Ovary (tissue), 9 donors: ENCODE measurements around the gene SLCO2A1. TPM values are rescaled to one million over a fixed set of nuclear protein-coding genes. Genes with fewer than 3 reads are reported as not detected.

Source experiments
- DNase-seq, 5 donors: peaks; one replicate each; pipeline ENCODE4 v3.0.0-alpha.2; 2019 to 2020
- H3K27ac ChIP-seq, 2 donors: fragments of 200-600 bp; one replicate each; pipeline versions ENCODE4 v1.5.1 to v1.8.0; 2019 to 2022
- H3K27me3 ChIP-seq: fragments of 200-600 bp; one replicate; pipeline ENCODE4 v1.8.0; 2022
- H3K36me3 ChIP-seq: fragments of 200-600 bp; sonication (generic); one replicate; pipeline ENCODE4 v1.5.1; 2019
- H3K4me1 ChIP-seq: one replicate; pipeline ENCODE4 v1.8.1; 2013; ENCODE audit warnings: mild to moderate bottlenecking, moderate library complexity; ENCODE audit not compliant: insufficient read depth
- H3K4me3 ChIP-seq: fragments of 200-600 bp; sonication (generic); one replicate; pipeline ENCODE4 v1.5.1; 2017
- H3K9me3 ChIP-seq, 2 donors: fragments of 200-600 bp in 1 of 2; sonication (generic) in 1 of 2; one replicate each; pipeline versions ENCODE4 v1.5.1 to v1.8.1; 2013 to 2019; ENCODE audit warnings: mild to moderate bottlenecking in 1 of 2, moderate library complexity in 1 of 2
- EP300 ChIP-seq: sonication (generic); formaldehyde crosslinking; IDR thresholded peaks from one replicate; pipeline ENCODE4 v1.6.1; 2017; ENCODE audit warnings: antibody characterized with exemption
- POLR2A ChIP-seq: fragments of 450-650 bp; IDR thresholded peaks from one replicate; pipeline ENCODE4 v1.6.1; 2017; ENCODE audit warnings: antibody characterized with exemption, mild to moderate bottlenecking, moderate library complexity
- WGBS, 3 donors: extraction: QIAGEN DNeasy Blood & Tissue Kit in 1 of 3; methylation state at CpG; one replicate each; pipeline versions ENCODE4 v1.1.5 to v1.1.7; 2013 to 2017; 5-methylcytosine and 5-hydroxymethylcytosine counted together
- intact Hi-C, 4 donors: fragments of 100-400 bp; cut with DNase I; formaldehyde crosslinking; loops; one replicate each; pipeline versions ENCODE4 v1.11.0 to v1.15.1; 2022 to 2023
- polyA plus RNA-seq, 2 donors: library from polyadenylated mRNA; stranded (reverse); fragments of 200-250 nt in 1 of 2; fragments of 350-450 nt in 1 of 2; fragmentation: Illumina TruSeq in 1 of 2; extraction: RNeasy Lipid Tissue Mini Kit (QIAGEN cat#74804) in 1 of 2; gene quantifications; one replicate each; pipeline ENCODE4 v1.2.3, GENCODE V29; 2013 to 2014
- total RNA-seq, 7 donors: library from RNA; depleted of rRNA in 2 of 7; stranded (reverse); fragments of >200 nt in 2 of 7; fragmentation: NEBNext Ultra II Directional in 3 of 7; extraction: Animal tissue kit (Norgen Biotek cat#: 25700) in 3 of 7; gene quantifications; one replicate each; pipeline versions ENCODE4 v1.1.0 to v1.2.4, GENCODE V29; 2016 to 2023
- TF ChIP-seq, protein P1 (sequence below), 3 donors: fragments of 450-650 bp in 2 of 3; fragments of 200-600 bp in 1 of 3; IDR thresholded peaks; one replicate each; pipeline versions ENCODE4 v1.5.1 to v1.8.0; 2016 to 2022; ENCODE audit warnings: antibody characterized with exemption in 3 of 3, mild to moderate bottlenecking in 1 of 3
- donor health status: DM: no; HTN: no; CAD: no; lungs with moderate emphysema.
- donor health status: DM: no; HTN: no; CAD: no.
- donor health status: Bipolar disorder and iron deficiency.
- donor health status: DM: yes; HTN: yes; CAD: no.
- donor health status: DM: no; HTN: no; CAD: no.
- donor health status: DM: yes; HTN: yes; CAD: no.

SLCO2A1 gene
- total and polyA plus RNA-seq, 9 donors = 0.83 to 23.6 (median 3.7) TPM

- H3K4me1 ChIP-seq = no peaks in the 10 kb centered on the region
- intact Hi-C loops = no loop called here
- DNase-seq = no peak
- 86 to 94% (median 93%) methylated on average over 2 of the region's 2 CpGs for WGBS, 3 donors
- no peaks in the 10 kb centered on the region for H3K9me3 ChIP-seq
- TF ChIP-seq POLR2A = no peak
- TF ChIP-seq, protein P1, sequence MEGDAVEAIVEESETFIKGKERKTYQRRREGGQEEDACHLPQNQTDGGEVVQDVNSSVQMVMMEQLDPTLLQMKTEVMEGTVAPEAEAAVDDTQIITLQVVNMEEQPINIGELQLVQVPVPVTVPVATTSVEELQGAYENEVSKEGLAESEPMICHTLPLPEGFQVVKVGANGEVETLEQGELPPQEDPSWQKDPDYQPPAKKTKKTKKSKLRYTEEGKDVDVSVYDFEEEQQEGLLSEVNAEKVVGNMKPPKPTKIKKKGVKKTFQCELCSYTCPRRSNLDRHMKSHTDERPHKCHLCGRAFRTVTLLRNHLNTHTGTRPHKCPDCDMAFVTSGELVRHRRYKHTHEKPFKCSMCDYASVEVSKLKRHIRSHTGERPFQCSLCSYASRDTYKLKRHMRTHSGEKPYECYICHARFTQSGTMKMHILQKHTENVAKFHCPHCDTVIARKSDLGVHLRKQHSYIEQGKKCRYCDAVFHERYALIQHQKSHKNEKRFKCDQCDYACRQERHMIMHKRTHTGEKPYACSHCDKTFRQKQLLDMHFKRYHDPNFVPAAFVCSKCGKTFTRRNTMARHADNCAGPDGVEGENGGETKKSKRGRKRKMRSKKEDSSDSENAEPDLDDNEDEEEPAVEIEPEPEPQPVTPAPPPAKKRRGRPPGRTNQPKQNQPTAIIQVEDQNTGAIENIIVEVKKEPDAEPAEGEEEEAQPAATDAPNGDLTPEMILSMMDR (IDR thresholded peaks at IDR 0.05) = no peak
- TF ChIP-seq EP300 = no peak
- H3K27ac ChIP-seq = no peak overlapping the region
- no peak overlapping the region for H3K4me3 ChIP-seq
- H3K36me3 ChIP-seq = no peaks in the 10 kb centered on the region
- no peaks in the 10 kb centered on the region for H3K27me3 ChIP-seq
Measured at GRCh38 chr3:134076851-134077250, 47.1 kb upstream of the SLCO2A1 start.

GRCh38 chr3:134075846-134076245 is 46.1 kb upstream of the SLCO2A1 start:
- Histone ChIP-seq H3K36me3 (no peaks in the 10 kb centered on the region), H3K9me3 (no peaks in the 10 kb centered on the region), H3K27me3 (no peaks in the 10 kb centered on the region), H3K4me1 (peaks cover 1% of the 10 kb centered on the region), H3K27ac (no peak overlapping the region), H3K4me3 (no peak overlapping the region)
- WGBS, 3 donors = 82 to 91% (median 86%) methylated on average over 6 of the region's 6 CpGs
- no peak for TF ChIP-seq POLR2A
- TF ChIP-seq, protein P1 (IDR thresholded peaks at IDR 0.05) = no peak
- TF ChIP-seq EP300 = no peak
- intact Hi-C loops = no loop called here
- no peak for DNase-seq

DNA sequence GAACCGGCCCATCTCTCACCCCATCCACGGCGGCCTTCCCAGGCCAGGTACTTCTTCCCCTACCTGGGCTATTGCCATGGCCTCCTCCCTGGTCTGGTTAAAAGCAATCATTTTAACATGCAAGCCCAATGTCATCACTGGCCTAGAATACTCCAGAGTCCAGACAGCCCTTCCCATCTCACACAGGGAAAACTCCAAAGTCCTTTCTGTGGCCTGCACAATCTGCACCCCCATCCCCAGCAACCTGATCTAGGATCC is 45.8 kb upstream of the SLCO2A1 start:
- Histone ChIP-seq H3K27ac (no peak overlapping the region), H3K9me3 (no peaks in the 10 kb centered on the region), H3K4me3 (no peak overlapping the region), H3K27me3 (no peaks in the 10 kb centered on the region), H3K36me3 (no peaks in the 10 kb centered on the region), H3K4me1 (peaks cover 3% of the 10 kb centered on the region)
- intact Hi-C loops = no loop called here
- TF ChIP-seq, protein P1 (IDR thresholded peaks at IDR 0.05) = no peak
- TF ChIP-seq EP300 (no peak), POLR2A (no peak)
- WGBS, 3 donors = 97 to 98% (median 98%) methylated on average over 3 of the region's 3 CpGs
- DNase-seq = no peak

- WGBS, 3 donors = 89 to 94% (median 94%) methylated on average over 9 of the region's 9 CpGs
- intact Hi-C loops = no loop called here
- Histone ChIP-seq H3K9me3 (no peaks in the 10 kb centered on the region), H3K27me3 (no peaks in the 10 kb centered on the region), H3K4me3 (no peak overlapping the region), H3K4me1 (peaks cover 3% of the 10 kb centered on the region), H3K36me3 (no peaks in the 10 kb centered on the region), H3K27ac (no peak overlapping the region)
- DNase-seq = no peak
- TF ChIP-seq POLR2A (no peak), EP300 (no peak)
- TF ChIP-seq, protein P1 (IDR thresholded peaks at IDR 0.05) = no peak
Measured at GRCh38 chr3:134074790-134075567, 45.3 kb upstream of the SLCO2A1 start.
